HepG2 (cell line): ENCODE results near the gene SERPINA3.

Experiments used
- MYC ChIP-seq: sonication (generic); formaldehyde crosslinking; IDR thresholded peaks from 2 replicates; pipeline ENCODE4 v1.9.0; 2021; ENCODE audit warnings: missing genetic modification reagents, borderline replicate concordance
- POGZ ChIP-seq: sonication (generic); formaldehyde crosslinking; IDR thresholded peaks from 2 replicates; pipeline ENCODE4 v1.4.0; 2020; ENCODE audit warnings: mild to moderate bottlenecking, missing genetic modification reagents
- POLR2AphosphoS2 ChIP-seq: IDR thresholded peaks from 2 replicates; pipeline ENCODE4 v1.6.1; 2011; ENCODE audit warnings: low read depth, low read length, improper control_type of control experiment
- RFX5 ChIP-seq: IDR thresholded peaks from 2 replicates; pipeline ENCODE4 v1.6.1; 2011; ENCODE audit warnings: low read depth, low read length, improper control_type of control experiment
- RXRA ChIP-seq: sonication (generic); formaldehyde crosslinking; IDR thresholded peaks from 2 replicates; pipeline ENCODE4 v1.5.1; 2020; ENCODE audit warnings: missing genetic modification reagents
- ZNF101 ChIP-seq: sonication (generic); formaldehyde crosslinking; IDR thresholded peaks from 2 replicates; pipeline ENCODE4 v1.4.0; 2020; ENCODE audit warnings: mild to moderate bottlenecking, low read depth, missing genetic modification reagents, borderline replicate concordance
- TF ChIP-seq, protein P1 (sequence below): sonication (generic); formaldehyde crosslinking; IDR thresholded peaks from 2 replicates; pipeline ENCODE4 v1.5.0; 2020; ENCODE audit warnings: mild to moderate bottlenecking, missing genetic modification reagents, moderate library complexity

GRCh38 chr14:94614802-94615201, 2.6 kb downstream of the SERPINA3 start:
- TF ChIP-seq RFX5 (no peak), ZNF101 (CRISPR knock-in tag) (no peak), MYC (CRISPR knock-in tag) (no peak), POGZ (CRISPR knock-in tag) (no peak), RXRA (CRISPR knock-in tag) (no peak), POLR2AphosphoS2 (no peak)
- TF ChIP-seq, protein P1, sequence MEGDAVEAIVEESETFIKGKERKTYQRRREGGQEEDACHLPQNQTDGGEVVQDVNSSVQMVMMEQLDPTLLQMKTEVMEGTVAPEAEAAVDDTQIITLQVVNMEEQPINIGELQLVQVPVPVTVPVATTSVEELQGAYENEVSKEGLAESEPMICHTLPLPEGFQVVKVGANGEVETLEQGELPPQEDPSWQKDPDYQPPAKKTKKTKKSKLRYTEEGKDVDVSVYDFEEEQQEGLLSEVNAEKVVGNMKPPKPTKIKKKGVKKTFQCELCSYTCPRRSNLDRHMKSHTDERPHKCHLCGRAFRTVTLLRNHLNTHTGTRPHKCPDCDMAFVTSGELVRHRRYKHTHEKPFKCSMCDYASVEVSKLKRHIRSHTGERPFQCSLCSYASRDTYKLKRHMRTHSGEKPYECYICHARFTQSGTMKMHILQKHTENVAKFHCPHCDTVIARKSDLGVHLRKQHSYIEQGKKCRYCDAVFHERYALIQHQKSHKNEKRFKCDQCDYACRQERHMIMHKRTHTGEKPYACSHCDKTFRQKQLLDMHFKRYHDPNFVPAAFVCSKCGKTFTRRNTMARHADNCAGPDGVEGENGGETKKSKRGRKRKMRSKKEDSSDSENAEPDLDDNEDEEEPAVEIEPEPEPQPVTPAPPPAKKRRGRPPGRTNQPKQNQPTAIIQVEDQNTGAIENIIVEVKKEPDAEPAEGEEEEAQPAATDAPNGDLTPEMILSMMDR: no peak
